Karpas-422 (cell line): Measurements from ENCODE around the gene LCN6. TPM values are rescaled to one million over a fixed set of nuclear protein-coding genes. Genes with fewer than 3 reads are reported as not detected.

ENCODE experiments used
- DNase-seq: peaks from one replicate; pipeline ENCODE4 v3.0.0-alpha.2; 2015
- H2AFZ ChIP-seq: fragments of 200-600 bp; sonication (generic); 2 replicates; pipeline ENCODE4 v1.6.1; 2014; ENCODE audit warnings: antibody characterized with exemption, low read length, mixed read lengths
- H3K27ac ChIP-seq: fragments of 200-600 bp; sonication (generic); 2 replicates; pipeline ENCODE4 v1.5.1; 2014; ENCODE audit warnings: mild to moderate bottlenecking, low read length, moderate library complexity
- H3K27me3 ChIP-seq: fragments of 200-600 bp; sonication (generic); 2 replicates; pipeline ENCODE4 v1.6.1; 2014; ENCODE audit warnings: low read length, mixed read lengths
- H3K36me3 ChIP-seq: fragments of 200-600 bp; sonication (generic); 2 replicates; pipeline ENCODE4 v1.6.1; 2014; ENCODE audit warnings: low read length, mixed read lengths; ENCODE audit not compliant: insufficient read depth
- H3K4me1 ChIP-seq: fragments of 200-600 bp; sonication (generic); 2 replicates; pipeline ENCODE4 v1.6.1; 2014; ENCODE audit warnings: mild to moderate bottlenecking, low read length, mixed read lengths
- H3K4me2 ChIP-seq: fragments of 200-600 bp; sonication (generic); 2 replicates; pipeline ENCODE4 v1.6.1; 2014; ENCODE audit warnings: low read length, low read depth, mild to moderate bottlenecking; ENCODE audit not compliant: poor library complexity, severe bottlenecking
- H3K4me3 ChIP-seq: fragments of 200-600 bp; sonication (generic); 2 replicates; pipeline ENCODE4 v1.5.1; 2014; ENCODE audit warnings: mild to moderate bottlenecking, antibody characterized with exemption, low read length, mixed read lengths
- H3K79me2 ChIP-seq: fragments of 200-600 bp; sonication (generic); 2 replicates; pipeline ENCODE4 v1.6.1; 2014; ENCODE audit warnings: mild to moderate bottlenecking, low read length, mixed read lengths
- H3K9ac ChIP-seq: fragments of 200-600 bp; sonication (generic); 2 replicates; pipeline ENCODE4 v1.6.0; 2014; ENCODE audit warnings: low read length
- H3K9me2 ChIP-seq: fragments of 200-600 bp; sonication (generic), shearing (Covaris generic); replicated peaks from 2 replicates; pipeline ENCODE4 v1.6.0; 2014; ENCODE audit warnings: mild to moderate bottlenecking, low read length, moderate library complexity; ENCODE audit not compliant: insufficient read depth
- H3K9me3 ChIP-seq: fragments of 300-700, 200-600 bp; sonication (generic); 2 replicates; pipeline ENCODE4 v1.6.1; 2014; ENCODE audit warnings: low read length, mixed read lengths
- H4K20me1 ChIP-seq: fragments of 200-600 bp; sonication (generic); 2 replicates; pipeline ENCODE4 v1.6.1; 2014; ENCODE audit warnings: mild to moderate bottlenecking, antibody characterized with exemption, low read length, low read depth; ENCODE audit not compliant: insufficient read depth
- total RNA-seq: library from RNA; depleted of rRNA; stranded (reverse); fragments of >200 nt; shearing (Covaris generic); gene quantifications from 2 replicates; pipeline ENCODE4 v1.2.3, GENCODE V29; 2014; ENCODE audit warnings: low replicate concordance

The LCN6 gene
- total RNA-seq, 1 experiment from 2014 or later: not detected

GRCh38 chr9:136754059-136754572 is 5.8 kb upstream of the LCN6 start:
- H3K4me1 ChIP-seq: no peaks in the 10 kb centered on the region
- no peaks in the 10 kb centered on the region for H3K9me2 ChIP-seq
- H3K9ac ChIP-seq: no peak overlapping the region
- DNase-seq: no peak
- no peak overlapping the region for H3K4me3 ChIP-seq
- no peaks in the 10 kb centered on the region for H4K20me1 ChIP-seq
- H3K27me3 ChIP-seq: peaks cover 3% of the 10 kb centered on the region; the same call in 1 of the 2 replicates
- no peaks in the 10 kb centered on the region for H3K79me2 ChIP-seq
- no peaks in the 10 kb centered on the region; the same call in 1 of the 2 replicates for H3K36me3 ChIP-seq
- peaks cover 12% of the 10 kb centered on the region for H3K9me3 ChIP-seq
- no peak overlapping the region for H3K4me2 ChIP-seq
- no peak overlapping the region for H2AFZ ChIP-seq
- no peak overlapping the region for H3K27ac ChIP-seq

GRCh38 chr9:136753371-136754058 is 5.2 kb upstream of the LCN6 start:
- no peak for DNase-seq
- Histone ChIP-seq H3K27ac (no peak overlapping the region), H4K20me1 (no peaks in the 10 kb centered on the region), H3K27me3 (peaks cover 3% of the 10 kb centered on the region; the same call in 1 of the 2 replicates), H2AFZ (no peak overlapping the region), H3K79me2 (no peaks in the 10 kb centered on the region), H3K9me2 (no peaks in the 10 kb centered on the region), H3K4me2 (no peak overlapping the region), H3K4me3 (no peak overlapping the region), H3K9ac (no peak overlapping the region), H3K9me3 (peaks cover 12% of the 10 kb centered on the region), H3K36me3 (no peaks in the 10 kb centered on the region; the same call in 1 of the 2 replicates), H3K4me1 (no peaks in the 10 kb centered on the region)

DNA sequence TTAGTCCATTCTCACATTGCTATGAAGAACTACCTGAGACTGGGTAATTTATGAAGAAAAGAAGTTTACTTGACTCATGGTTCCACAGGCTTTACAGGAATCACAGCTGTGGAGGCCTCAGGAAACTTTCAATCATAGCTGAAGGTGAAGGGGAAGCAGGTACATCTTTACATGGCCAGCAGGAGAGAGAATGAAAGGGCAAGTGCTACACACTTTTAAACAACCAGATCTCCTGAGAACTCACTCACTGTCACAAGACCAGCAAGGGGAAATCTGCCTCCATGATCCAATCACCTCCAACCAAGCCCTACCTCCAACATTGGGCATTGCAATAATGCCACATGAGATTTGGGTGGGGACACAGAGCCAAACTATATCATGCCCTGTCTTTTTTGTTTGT is 3.5 kb upstream of the LCN6 start:
- Histone ChIP-seq H3K9ac (no peak overlapping the region), H3K4me1 (no peaks in the 10 kb centered on the region), H3K9me3 (peaks cover 12% of the 10 kb centered on the region), H3K79me2 (no peaks in the 10 kb centered on the region), H3K9me2 (no peaks in the 10 kb centered on the region), H3K27me3 (peaks cover 3% of the 10 kb centered on the region; the same call in 1 of the 2 replicates), H3K36me3 (no peaks in the 10 kb centered on the region; the same call in 1 of the 2 replicates), H3K4me3 (no peak overlapping the region), H2AFZ (no peak overlapping the region), H3K4me2 (no peak overlapping the region), H3K27ac (no peak overlapping the region), H4K20me1 (peaks cover under 1% of the 10 kb centered on the region; the same call in 1 of the 2 replicates)
- no peak for DNase-seq

GRCh38 chr9:136751244-136751643 is 2.9 kb upstream of the LCN6 start:
- Histone ChIP-seq H3K9me3 (peaks cover 12% of the 10 kb centered on the region), H3K4me1 (no peaks in the 10 kb centered on the region), H3K79me2 (no peaks in the 10 kb centered on the region), H4K20me1 (peaks cover 3% of the 10 kb centered on the region; the same call in 1 of the 2 replicates), H3K27ac (no peak overlapping the region), H3K9ac (no peak overlapping the region), H3K27me3 (peaks cover 3% of the 10 kb centered on the region; the same call in 1 of the 2 replicates), H3K9me2 (no peaks in the 10 kb centered on the region), H2AFZ (no peak overlapping the region), H3K4me2 (no peak overlapping the region), H3K4me3 (no peak overlapping the region), H3K36me3 (no peaks in the 10 kb centered on the region; the same call in 1 of the 2 replicates)
- no peak for DNase-seq

DNA sequence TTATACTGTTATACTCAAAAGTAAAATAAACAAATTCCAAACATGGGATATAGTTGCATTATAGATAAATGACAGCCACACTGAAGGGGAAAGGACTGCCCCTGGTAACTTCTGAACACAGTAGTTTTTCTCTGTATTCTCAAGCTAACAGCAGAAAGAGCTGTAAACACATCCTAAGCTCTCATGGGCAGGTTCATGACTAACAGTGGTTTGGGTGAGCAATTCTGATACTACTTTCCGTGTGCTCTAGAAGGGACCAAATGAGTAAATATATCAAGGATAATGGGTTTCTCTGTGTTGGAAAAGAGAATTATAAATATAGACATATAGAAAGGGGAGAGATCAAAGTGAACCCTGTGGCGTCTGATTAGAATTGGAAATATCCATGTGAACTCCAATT is 2.2 kb upstream of the LCN6 start:
- H3K27ac ChIP-seq: no peak overlapping the region

GRCh38 chr9:136748666-136749611 is 614 bp upstream of the LCN6 start:
- Histone ChIP-seq H3K4me2 (no peak overlapping the region), H3K27me3 (peaks cover 3% of the 10 kb centered on the region; the same call in 1 of the 2 replicates), H3K9me3 (peaks cover 12% of the 10 kb centered on the region), H3K9me2 (no peaks in the 10 kb centered on the region), H3K9ac (no peak overlapping the region), H3K79me2 (no peaks in the 10 kb centered on the region), H3K4me1 (no peaks in the 10 kb centered on the region), H4K20me1 (peaks cover 3% of the 10 kb centered on the region; the same call in 1 of the 2 replicates), H3K36me3 (no peaks in the 10 kb centered on the region; the same call in 1 of the 2 replicates), H2AFZ (no peak overlapping the region), H3K27ac (no peak overlapping the region), H3K4me3 (no peak overlapping the region)
- no peak for DNase-seq

More for the DNA sequence above, 2.2 kb upstream of the LCN6 start:
- Histone ChIP-seq H3K27me3 (peaks cover 3% of the 10 kb centered on the region; the same call in 1 of the 2 replicates), H3K9ac (no peak overlapping the region), H3K4me2 (no peak overlapping the region), H2AFZ (no peak overlapping the region), H3K4me3 (no peak overlapping the region), H4K20me1 (peaks cover 3% of the 10 kb centered on the region; the same call in 1 of the 2 replicates), H3K4me1 (no peaks in the 10 kb centered on the region), H3K79me2 (no peaks in the 10 kb centered on the region), H3K9me3 (peaks cover 12% of the 10 kb centered on the region), H3K36me3 (no peaks in the 10 kb centered on the region; the same call in 1 of the 2 replicates), H3K9me2 (no peaks in the 10 kb centered on the region)
- no peak for DNase-seq

- H3K36me3 ChIP-seq: no peaks in the 10 kb centered on the region; the same call in 1 of the 2 replicates
Observed at GRCh38 chr9:136747161-136748060, 914 bp downstream of the LCN6 start.

More at GRCh38 chr9:136747161-136748060, 914 bp downstream of the LCN6 start:
- H3K27ac ChIP-seq: no peak overlapping the region
- no peak for DNase-seq
- H3K9me2 ChIP-seq: no peaks in the 10 kb centered on the region
- no peak overlapping the region for H3K4me2 ChIP-seq
- no peaks in the 10 kb centered on the region for H3K79me2 ChIP-seq
- H3K9ac ChIP-seq: no peak overlapping the region
- H4K20me1 ChIP-seq: peaks cover 3% of the 10 kb centered on the region; the same call in 1 of the 2 replicates
- H3K4me3 ChIP-seq: no peak overlapping the region
- H3K4me1 ChIP-seq: no peaks in the 10 kb centered on the region
- H3K27me3 ChIP-seq: peaks cover 3% of the 10 kb centered on the region; the same call in 1 of the 2 replicates
- peaks cover 12% of the 10 kb centered on the region for H3K9me3 ChIP-seq
- H2AFZ ChIP-seq: no peak overlapping the region
